H9 (cell line): Measurements from ENCODE around the gene RDH12. TPM values are rescaled to one million over a fixed set of nuclear protein-coding genes. Genes with fewer than 3 reads are reported as not detected.

Experiments used
- DNase-seq: peaks from one replicate; pipeline ENCODE4 v3.0.0-alpha.2; 2017
- H2AFZ ChIP-seq: one replicate; pipeline ENCODE4 v1.6.1; 2013; ENCODE audit warnings: mild to moderate bottlenecking, low read length, control low read depth, moderate library complexity
- H2AK5ac ChIP-seq: 2 replicates; pipeline ENCODE4 v1.6.1; 2013; ENCODE audit warnings: low read length, control low read depth, mixed read lengths; ENCODE audit not compliant: insufficient read length
- H2BK120ac ChIP-seq: one replicate; pipeline ENCODE4 v1.6.1; 2013; ENCODE audit warnings: low read depth, mild to moderate bottlenecking, low read length, control low read depth, inconsistent platforms; ENCODE audit not compliant: poor library complexity, severe bottlenecking
- H2BK12ac ChIP-seq: 2 replicates; pipeline ENCODE4 v1.6.1; 2013; ENCODE audit warnings: low read length, control low read depth, mixed read lengths, low read depth; ENCODE audit not compliant: insufficient read length
- H2BK15ac ChIP-seq: 2 replicates; pipeline ENCODE4 v1.6.1; 2013; ENCODE audit warnings: low read depth, low read length, control low read depth
- H2BK20ac ChIP-seq: one replicate; pipeline ENCODE4 v1.6.1; 2013; ENCODE audit warnings: low read depth, mild to moderate bottlenecking, low read length, control low read depth, inconsistent platforms; ENCODE audit not compliant: poor library complexity, severe bottlenecking
- H2BK5ac ChIP-seq: 2 replicates; pipeline ENCODE4 v1.6.1; 2013; ENCODE audit warnings: low read length, control low read depth, mixed read lengths; ENCODE audit not compliant: insufficient read length
- H3K14ac ChIP-seq: 2 replicates; pipeline ENCODE4 v1.6.1; 2013; ENCODE audit warnings: low read length, control low read depth; ENCODE audit not compliant: insufficient read depth
- H3K18ac ChIP-seq: 2 replicates; pipeline ENCODE4 v1.6.1; 2013; ENCODE audit warnings: low read depth, mild to moderate bottlenecking, mixed read lengths, low read length, control low read depth; ENCODE audit not compliant: insufficient read length
- H3K23ac ChIP-seq: 2 replicates; pipeline ENCODE4 v1.6.1; 2013; ENCODE audit warnings: low read length, control low read depth, mixed read lengths, low read depth; ENCODE audit not compliant: insufficient read length
- H3K23me2 ChIP-seq: 2 replicates; pipeline ENCODE4 v1.6.1; 2013; ENCODE audit warnings: low read depth, mild to moderate bottlenecking, mixed read lengths, low read length, control low read depth; ENCODE audit not compliant: insufficient read length, poor library complexity, severe bottlenecking
- H3K27ac ChIP-seq: 2 replicates; pipeline ENCODE4 v1.5.1; 2013; ENCODE audit warnings: low read length, control low read depth, mixed read lengths, low read depth; ENCODE audit not compliant: insufficient read length
- H3K27me3 ChIP-seq: 2 replicates; pipeline ENCODE4 v1.6.1; 2013; ENCODE audit warnings: low read length, control low read depth, inconsistent platforms; ENCODE audit not compliant: insufficient read depth
- H3K4ac ChIP-seq: 2 replicates; pipeline ENCODE4 v1.6.1; 2013; ENCODE audit warnings: low read depth, mild to moderate bottlenecking, control low read depth, inconsistent platforms, low read length, moderate library complexity
- H3K4me1 ChIP-seq: 2 replicates; pipeline ENCODE4 v1.6.1; 2013; ENCODE audit warnings: low read length, control low read depth, inconsistent platforms; ENCODE audit not compliant: insufficient read depth
- H3K4me2 ChIP-seq: 2 replicates; pipeline ENCODE4 v1.6.1; 2013; ENCODE audit warnings: low read length, control low read depth, mixed read lengths; ENCODE audit not compliant: insufficient read length, insufficient read depth
- H3K56ac ChIP-seq: 2 replicates; pipeline ENCODE4 v1.6.1; 2013; ENCODE audit warnings: low read depth, mild to moderate bottlenecking, mixed read lengths, low read length, control low read depth; ENCODE audit not compliant: insufficient read length
- H3K79me1 ChIP-seq: 2 replicates; pipeline ENCODE4 v1.6.1; 2013; ENCODE audit warnings: low read depth, mild to moderate bottlenecking, moderate library complexity, low read length, control low read depth, inconsistent platforms; ENCODE audit not compliant: insufficient read depth, poor library complexity, severe bottlenecking
- H3K79me2 ChIP-seq: 2 replicates; pipeline ENCODE4 v1.6.1; 2013; ENCODE audit warnings: low read length, control low read depth, inconsistent platforms; ENCODE audit not compliant: insufficient read depth
- H3K9ac ChIP-seq: 2 replicates; pipeline ENCODE4 v1.6.1; 2013; ENCODE audit warnings: low read length, control low read depth, mixed read lengths; ENCODE audit not compliant: insufficient read length; ENCODE audit errors: extremely low read depth
- H3K9me3 ChIP-seq: one replicate; pipeline ENCODE4 v1.6.1; 2013; ENCODE audit warnings: low read depth, low read length, inconsistent platforms; ENCODE audit not compliant: control insufficient read depth
- H3T11ph ChIP-seq: one replicate; pipeline ENCODE4 v1.6.1; 2013; ENCODE audit warnings: mild to moderate bottlenecking, low read length, control low read depth, inconsistent platforms
- H4K20me1 ChIP-seq: one replicate; pipeline ENCODE4 v1.6.1; 2013; ENCODE audit not compliant: control insufficient read depth, insufficient read length, insufficient read depth
- H4K5ac ChIP-seq: 2 replicates; pipeline ENCODE4 v1.6.1; 2013; ENCODE audit warnings: low read depth, mild to moderate bottlenecking, mixed read lengths, low read length, control low read depth; ENCODE audit not compliant: insufficient read length
- H4K8ac ChIP-seq: replicated peaks from 2 replicates; pipeline ENCODE4 v1.6.1; 2013; ENCODE audit warnings: low read length, control low read depth, mixed read lengths, low read depth; ENCODE audit not compliant: insufficient read length
- H4K91ac ChIP-seq: 2 replicates; pipeline ENCODE4 v1.6.1; 2013; ENCODE audit warnings: low read depth, mild to moderate bottlenecking, moderate library complexity, mixed read lengths, low read length, control low read depth; ENCODE audit not compliant: insufficient read length
- H3K27ac Mint-ChIP-seq, 3 experiments: 2 replicates in 2 of 3; 3 replicates in 1 of 3; pipeline ENCODE4 v1.8.0; 2020 to 2021; ENCODE audit warnings: mixed read lengths in 3 of 3, mild to moderate bottlenecking in 1 of 3, moderate library complexity in 1 of 3
- H3K27me3 Mint-ChIP-seq: 2 replicates; pipeline ENCODE4 v1.8.0; 2021; ENCODE audit warnings: low read depth, mild to moderate bottlenecking, moderate library complexity, mixed read lengths
- H3K36me3 Mint-ChIP-seq, 3 experiments: 2 replicates in 2 of 3; 3 replicates in 1 of 3; pipeline ENCODE4 v1.8.0; 2020 to 2021; ENCODE audit warnings: low read depth in 3 of 3, mixed read lengths in 3 of 3; ENCODE audit not compliant: insufficient read depth in 1 of 3
- H3K4me1 Mint-ChIP-seq, 2 experiments: 2 replicates each; pipeline ENCODE4 v1.8.0; 2020; ENCODE audit warnings: mixed read lengths in 2 of 2
- H3K4me3 Mint-ChIP-seq, 2 experiments: 2 replicates in 1 of 2; 3 replicates in 1 of 2; pipeline ENCODE4 v1.8.0; 2020 to 2021; ENCODE audit warnings: mild to moderate bottlenecking in 2 of 2, mixed read lengths in 2 of 2, moderate library complexity in 1 of 2
- H3K9me3 Mint-ChIP-seq, 2 experiments: 2 replicates in 1 of 2; 3 replicates in 1 of 2; pipeline ENCODE4 v1.8.0; 2020; ENCODE audit warnings: mild to moderate bottlenecking in 2 of 2, mixed read lengths in 2 of 2, moderate library complexity in 1 of 2
- CTCF ChIP-seq: fragments of 200-600 bp; sonication (generic); conservative IDR thresholded peaks from 3 replicates; pipeline ENCODE4 v1.8.0; 2021; ENCODE audit warnings: antibody characterized with exemption, mild to moderate bottlenecking
- WGBS: extraction: QIAGEN DNeasy Blood & Tissue Kit; methylation state at CpG from one replicate; pipeline ENCODE4 v1.1.7; 2013; ENCODE audit warnings: missing lambda C conversion rate, low lambda C conversion rate, mixed read lengths; ENCODE audit not compliant: insufficient read length; ENCODE audit errors: extremely low coverage; 5-methylcytosine and 5-hydroxymethylcytosine counted together
- total RNA-seq: library from RNA; stranded (reverse); gene quantifications from 2 replicates; pipeline ENCODE4 v1.2.1, GENCODE V29; 2021

RDH12 gene
- total RNA-seq, 1 experiment from 2014 or later, result 0.74 TPM

- Histone ChIP-seq H3T11ph (no peak overlapping the region), H3K27me3 (no peaks in the 10 kb centered on the region), H2BK12ac (no peak overlapping the region), H2AFZ (no peak overlapping the region), H3K23me2 (no peaks in the 10 kb centered on the region), H3K27ac (no peak overlapping the region), H3K56ac (no peak overlapping the region), H4K20me1 (no peaks in the 10 kb centered on the region), H3K4me2 (no peak overlapping the region), H3K23ac (no peak overlapping the region), H2BK5ac (no peak overlapping the region), H2AK5ac (no peak overlapping the region), H3K79me1 (no peaks in the 10 kb centered on the region), H2BK15ac (no peak overlapping the region), H3K14ac (no peak overlapping the region), H2BK20ac (no peak overlapping the region), H3K4me1 (no peaks in the 10 kb centered on the region), H4K91ac (no peak overlapping the region), H2BK120ac (no peak overlapping the region), H3K9me3 (no peaks in the 10 kb centered on the region), H4K8ac (no peak overlapping the region), H3K79me2 (no peaks in the 10 kb centered on the region), H3K4ac (no peak overlapping the region), H3K9ac (no peak overlapping the region), H3K18ac (no peak overlapping the region), H4K5ac (no peak overlapping the region)
- Mint-ChIP-seq H3K4me1 (peaks cover 8 to 11% of the 10 kb centered on the region in 2 experiments; a peak in 3 of 4 replicates), H3K4me3 (no peak overlapping the region), H3K27ac (no peak overlapping the region), H3K36me3 (no peaks in the 10 kb centered on the region), H3K27me3 (peaks cover 14% of the 10 kb centered on the region), H3K9me3 (no peaks in the 10 kb centered on the region)
- DNase-seq, result no peak
- TF ChIP-seq CTCF, result no peak
- no CpG with 5 or more reads among the region's 2 CpGs for WGBS
Observed at GRCh38 chr14:67719866-67720265, 18.2 kb downstream of the RDH12 start.
